ENCODE measurements around the gene ZFYVE26. TPM values are rescaled to one million over a fixed set of nuclear protein-coding genes. Genes with fewer than 3 reads are reported as not detected.
"Not testable (repeated sequence)": the region's sequence is repeated elsewhere in the genome, so short reads cannot be mapped to it uniquely, and the experiment has no call there.

ZFYVE26 gene
- polyA plus RNA-seq, 1 donor from 2014 or later = 3.7 TPM

- Mint-ChIP-seq H3K9me3 (no peaks in the 10 kb centered on the region), H3K27me3 (peaks cover 24% of the 10 kb centered on the region), H3K4me3 (no peak overlapping the region)
Measured at GRCh38 chr14:67719866-67720265, 96.5 kb downstream of the ZFYVE26 start.

GRCh38 chr14:67719385-67719784 lies 97.0 kb downstream of the ZFYVE26 start:
- H3K4me3 Mint-ChIP-seq, H3K9me3 Mint-ChIP-seq, H3K27ac Mint-ChIP-seq, H3K36me3 Mint-ChIP-seq, H3K4me1 Mint-ChIP-seq: not testable (repeated sequence)
- peaks cover 22% of the 10 kb centered on the region for H3K27me3 Mint-ChIP-seq

More at GRCh38 chr14:67719866-67720265, 96.5 kb downstream of the ZFYVE26 start:
- H3K4me1 Mint-ChIP-seq = peaks cover 0 to 8% (median 1%) of the 10 kb centered on the region in 3 donors
- H3K27ac Mint-ChIP-seq = no peak overlapping the region
- no peaks in the 10 kb centered on the region for H3K36me3 Mint-ChIP-seq

- no peaks in the 10 kb centered on the region for H3K36me3 Mint-ChIP-seq
- H3K27me3 Mint-ChIP-seq = peaks cover 15% of the 10 kb centered on the region
- H3K27ac Mint-ChIP-seq = no peak overlapping the region
- H3K9me3 Mint-ChIP-seq = no peaks in the 10 kb centered on the region
- H3K4me3 Mint-ChIP-seq = no peak overlapping the region
- peaks cover 0 to 8% (median 1%) of the 10 kb centered on the region in 3 donors for H3K4me1 Mint-ChIP-seq
Measured at GRCh38 chr14:67718265-67718664, 98.1 kb downstream of the ZFYVE26 start.

- H3K4me3 Mint-ChIP-seq = no peak overlapping the region
- H3K36me3 Mint-ChIP-seq = no peaks in the 10 kb centered on the region
- H3K9me3 Mint-ChIP-seq = no peaks in the 10 kb centered on the region
- peaks cover 0 to 2% (median 0%) of the 10 kb centered on the region in 3 donors for H3K4me1 Mint-ChIP-seq
- H3K27me3 Mint-ChIP-seq = peaks cover 6% of the 10 kb centered on the region
- H3K27ac Mint-ChIP-seq = no peak overlapping the region
Measured at GRCh38 chr14:67717048-67717447, 99.3 kb downstream of the ZFYVE26 start.

- H3K27ac Mint-ChIP-seq = no peak overlapping the region
- H3K4me1 Mint-ChIP-seq = no peaks in the 10 kb centered on the region
- H3K36me3 Mint-ChIP-seq = peaks cover 1% of the 10 kb centered on the region
- peaks cover 1 to 10% (median 3%) of the 10 kb centered on the region in 3 donors for H3K9me3 Mint-ChIP-seq
- no peak overlapping the region for H3K4me3 Mint-ChIP-seq
- H3K27me3 Mint-ChIP-seq = peaks cover 2% of the 10 kb centered on the region
Measured at GRCh38 chr14:67710209-67710608, 106.2 kb downstream of the ZFYVE26 start.

- H3K27ac Mint-ChIP-seq, H3K27me3 Mint-ChIP-seq, H3K36me3 Mint-ChIP-seq, H3K4me1 Mint-ChIP-seq, H3K4me3 Mint-ChIP-seq: not testable (repeated sequence)
- peaks cover 1 to 10% (median 3%) of the 10 kb centered on the region in 3 donors for H3K9me3 Mint-ChIP-seq
Measured at GRCh38 chr14:67709796-67710195, 106.6 kb downstream of the ZFYVE26 start.

GRCh38 chr14:67709346-67709745 lies 107.0 kb downstream of the ZFYVE26 start:
- H3K36me3 Mint-ChIP-seq, H3K27me3 Mint-ChIP-seq, H3K4me3 Mint-ChIP-seq, H3K27ac Mint-ChIP-seq, H3K4me1 Mint-ChIP-seq: not testable (repeated sequence)
- peaks cover 1 to 10% (median 3%) of the 10 kb centered on the region in 3 donors for H3K9me3 Mint-ChIP-seq

GRCh38 chr14:67705211-67705610 lies 111.2 kb downstream of the ZFYVE26 start:
- H3K4me3 Mint-ChIP-seq = no peak overlapping the region
- H3K27ac Mint-ChIP-seq = no peak overlapping the region
- no peaks in the 10 kb centered on the region for H3K27me3 Mint-ChIP-seq
- H3K9me3 Mint-ChIP-seq = peaks cover 0 to 7% (median 3%) of the 10 kb centered on the region in 3 donors
- peaks cover 1% of the 10 kb centered on the region for H3K36me3 Mint-ChIP-seq
- peaks cover 0 to 6% (median 0%) of the 10 kb centered on the region in 3 donors for H3K4me1 Mint-ChIP-seq

- Mint-ChIP-seq H3K36me3 (peaks cover 1% of the 10 kb centered on the region), H3K27me3 (no peaks in the 10 kb centered on the region), H3K4me3 (no peak overlapping the region), H3K9me3 (peaks cover 0 to 2% (median 0%) of the 10 kb centered on the region in 3 donors), H3K27ac (no peak overlapping the region), H3K4me1 (peaks cover 0 to 6% (median 0%) of the 10 kb centered on the region in 3 donors)
Measured at GRCh38 chr14:67704484-67705089, 111.8 kb downstream of the ZFYVE26 start.

GRCh38 chr14:67703997-67704396 lies 112.4 kb downstream of the ZFYVE26 start:
- Mint-ChIP-seq H3K4me1 (peaks cover 0 to 6% (median 0%) of the 10 kb centered on the region in 3 donors), H3K4me3 (no peak overlapping the region), H3K27ac (no peak overlapping the region), H3K27me3 (no peaks in the 10 kb centered on the region), H3K9me3 (no peaks in the 10 kb centered on the region), H3K36me3 (peaks cover 1% of the 10 kb centered on the region)

GRCh38 chr14:67701492-67701891 lies 114.9 kb downstream of the ZFYVE26 start, which contains the start of gene RDH12:
Gene RDH12 (plus strand): TSS chr14:67701886. CDS start chr14:67722643, 20,757 bp downstream.
- H3K27me3 Mint-ChIP-seq, H3K4me1 Mint-ChIP-seq, H3K4me3 Mint-ChIP-seq, H3K36me3 Mint-ChIP-seq, H3K27ac Mint-ChIP-seq, H3K9me3 Mint-ChIP-seq: not testable (repeated sequence)

- Mint-ChIP-seq H3K36me3 (no peaks in the 10 kb centered on the region), H3K4me3 (no peak overlapping the region), H3K9me3 (no peaks in the 10 kb centered on the region), H3K4me1 (peaks cover 10 to 16% (median 12%) of the 10 kb centered on the region in 3 donors), H3K27ac (no peak overlapping the region), H3K27me3 (no peaks in the 10 kb centered on the region)
Measured at GRCh38 chr14:67698179-67698578, 118.2 kb downstream of the ZFYVE26 start.

GRCh38 chr14:67697006-67697405 lies 119.4 kb downstream of the ZFYVE26 start:
- Mint-ChIP-seq H3K9me3 (no peaks in the 10 kb centered on the region), H3K27ac (peak overlapping the region in 1 of 3 donors; percentile 77), H3K4me3 (peak overlapping the region in 1 of 4 donors; percentile 8), H3K4me1 (peaks cover 10 to 16% (median 12%) of the 10 kb centered on the region in 3 donors), H3K27me3 (no peaks in the 10 kb centered on the region), H3K36me3 (no peaks in the 10 kb centered on the region)

All from IgD-negative memory B cell (primary cell).